T-helper 17 cell (primary cell): ENCODE data around the gene CEBPA. TPM values are rescaled to one million over a fixed set of nuclear protein-coding genes. Genes with fewer than 3 reads are reported as not detected.
"Not testable (repeated sequence)": the region's sequence is repeated elsewhere in the genome, so short reads cannot be mapped to it uniquely, and the experiment has no call there.

ENCODE experiments used
- ATAC-seq: fragments of 150-1000 bp; cut with Tn5 transposase; 2 replicates; pipeline ENCODE4 v1.10.0; 2021; ENCODE audit warnings: mild to moderate bottlenecking, moderate library complexity
- DNase-seq, 3 donors: peaks; one replicate each; pipeline versions ENCODE4 v3.0.0 to v3.0.0-alpha.2; 2020 to 2021
- H3K9me3 ChIP-seq: one replicate; pipeline ENCODE4 v1.7.0; 2013; ENCODE audit warnings: low read length, mild to moderate bottlenecking; ENCODE audit not compliant: control insufficient read depth, poor library complexity, severe bottlenecking
- H3K27ac Mint-ChIP-seq: one replicate; pipeline ENCODE4 v1.8.0; 2022; ENCODE audit warnings: mild to moderate bottlenecking, moderate library complexity, mixed read lengths
- H3K27me3 Mint-ChIP-seq: one replicate; pipeline ENCODE4 v1.8.0; 2022; ENCODE audit warnings: mixed read lengths
- H3K36me3 Mint-ChIP-seq: one replicate; pipeline ENCODE4 v1.8.0; 2022; ENCODE audit warnings: low read depth, mixed read lengths
- H3K4me1 Mint-ChIP-seq: one replicate; pipeline ENCODE4 v1.8.0; 2022; ENCODE audit warnings: mild to moderate bottlenecking, mixed read lengths
- H3K4me3 Mint-ChIP-seq: one replicate; pipeline ENCODE4 v1.8.0; 2022; ENCODE audit warnings: mild to moderate bottlenecking, moderate library complexity, mixed read lengths
- total RNA-seq, 4 donors: library from RNA in 2 of 4; stranded (reverse) in 2 of 4; gene quantifications; one replicate each; pipeline ENCODE4 v1.2.3 and lab custom pipeline; 2022 to 2026

Gene CEBPA
- total RNA-seq, 2 donors from 2014 or later = 2.2 to 2.4 TPM

DNA sequence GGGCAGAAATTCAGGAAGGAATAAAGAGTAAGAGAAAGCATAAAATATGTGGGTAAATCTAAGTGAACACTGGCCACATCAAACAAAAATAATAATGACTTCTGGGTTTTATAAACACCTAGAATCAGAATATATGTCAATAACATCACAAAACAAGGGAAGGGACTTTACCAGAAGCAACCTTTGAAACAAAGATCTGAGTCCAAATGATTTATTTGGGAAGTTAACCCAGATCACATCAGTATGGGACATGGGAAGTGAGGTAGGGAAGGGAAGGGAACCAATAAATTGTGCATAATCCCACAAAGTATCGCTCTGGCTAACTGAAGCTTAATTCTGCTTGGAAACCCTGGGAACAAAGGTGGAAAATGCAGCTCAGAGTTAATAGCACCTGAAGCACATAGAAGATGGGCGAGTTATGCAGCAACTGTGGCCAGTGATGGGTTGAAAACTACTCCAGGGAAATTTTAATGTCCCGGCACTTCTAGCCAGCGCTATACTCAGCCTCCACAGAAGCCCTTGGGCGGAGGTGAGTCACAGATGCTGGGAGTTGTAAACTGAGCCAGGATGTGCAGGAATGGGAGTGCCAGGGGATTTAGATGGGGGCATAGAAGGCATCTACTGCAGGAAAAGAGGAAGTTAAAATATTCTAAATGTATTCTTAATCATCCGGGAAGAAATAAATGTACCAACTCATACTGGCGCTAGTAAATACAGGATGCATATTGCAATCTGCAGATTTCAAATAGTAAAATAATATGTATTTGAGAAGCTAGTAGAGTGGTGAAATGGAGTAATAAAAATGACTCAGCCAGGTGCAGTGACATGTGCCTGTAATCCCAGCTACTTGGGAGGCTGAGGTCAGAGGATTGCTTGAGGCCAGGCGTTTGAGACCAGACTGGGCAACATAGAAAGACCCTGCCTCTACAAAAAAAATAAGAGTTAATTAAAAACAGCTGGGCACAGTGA lies 37.0 kb upstream of the CEBPA start:
- H3K4me3 Mint-ChIP-seq = no peak overlapping the region
- H3K36me3 Mint-ChIP-seq = peaks cover 6% of the 10 kb centered on the region
- H3K4me1 Mint-ChIP-seq = peaks cover under 1% of the 10 kb centered on the region
- H3K27ac Mint-ChIP-seq = no peak overlapping the region
- H3K9me3 ChIP-seq = no peaks in the 10 kb centered on the region
- H3K27me3 Mint-ChIP-seq = peaks cover 64% of the 10 kb centered on the region
- no peak for ATAC-seq
- DNase-seq = no peak

DNA sequence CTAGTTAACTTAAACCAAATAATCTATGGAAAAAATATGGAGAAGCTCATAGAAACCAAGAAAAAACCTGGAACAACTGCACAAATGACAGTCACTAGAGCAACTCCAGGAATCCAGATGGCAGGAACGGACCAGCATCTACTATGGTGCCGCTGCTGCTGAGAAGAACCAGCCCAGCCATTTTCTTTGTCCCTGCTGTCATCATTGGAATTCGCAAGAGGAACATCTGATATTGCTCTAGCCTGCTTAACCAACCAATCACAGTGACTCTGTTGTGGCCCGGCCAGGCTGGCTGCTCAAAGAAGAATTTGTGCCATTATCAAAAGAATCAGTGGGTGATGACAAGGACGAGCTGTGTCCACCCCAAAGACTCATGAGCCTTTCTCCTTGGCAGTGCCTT lies 33.1 kb upstream of the CEBPA start:
- H3K4me3 Mint-ChIP-seq = no peak overlapping the region
- ATAC-seq = no peak
- H3K9me3 ChIP-seq = no peaks in the 10 kb centered on the region
- H3K36me3 Mint-ChIP-seq = peaks cover 3% of the 10 kb centered on the region
- no peak overlapping the region for H3K27ac Mint-ChIP-seq
- DNase-seq = no peak
- H3K27me3 Mint-ChIP-seq = peaks cover 37% of the 10 kb centered on the region
- H3K4me1 Mint-ChIP-seq = peaks cover 4% of the 10 kb centered on the region

DNA sequence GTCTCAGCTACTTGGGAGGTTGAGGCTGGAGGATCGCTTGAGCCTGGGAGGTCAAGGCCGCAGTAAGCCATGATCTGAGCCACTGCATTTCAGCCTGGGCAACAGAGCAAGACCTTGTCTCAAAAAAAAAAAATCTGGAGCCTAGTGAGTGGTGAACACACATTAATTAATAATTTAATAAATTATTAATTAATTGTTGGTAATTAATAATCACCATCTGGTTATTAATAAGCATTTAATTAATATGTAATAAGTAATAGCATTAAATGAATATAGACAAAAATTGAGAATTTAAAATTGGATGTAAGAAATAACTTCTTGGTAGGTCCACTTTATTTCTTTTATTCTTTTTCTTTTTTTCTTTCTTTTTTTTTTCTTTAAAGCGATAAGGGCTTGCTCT lies 31.9 kb upstream of the CEBPA start:
- Mint-ChIP-seq H3K4me3 (no peak overlapping the region), H3K27me3 (peaks cover 37% of the 10 kb centered on the region), H3K36me3 (peaks cover 10% of the 10 kb centered on the region), H3K27ac (no peak overlapping the region), H3K4me1 (peaks cover 4% of the 10 kb centered on the region)
- DNase-seq = no peak
- no peaks in the 10 kb centered on the region for H3K9me3 ChIP-seq
- ATAC-seq = no peak

DNA sequence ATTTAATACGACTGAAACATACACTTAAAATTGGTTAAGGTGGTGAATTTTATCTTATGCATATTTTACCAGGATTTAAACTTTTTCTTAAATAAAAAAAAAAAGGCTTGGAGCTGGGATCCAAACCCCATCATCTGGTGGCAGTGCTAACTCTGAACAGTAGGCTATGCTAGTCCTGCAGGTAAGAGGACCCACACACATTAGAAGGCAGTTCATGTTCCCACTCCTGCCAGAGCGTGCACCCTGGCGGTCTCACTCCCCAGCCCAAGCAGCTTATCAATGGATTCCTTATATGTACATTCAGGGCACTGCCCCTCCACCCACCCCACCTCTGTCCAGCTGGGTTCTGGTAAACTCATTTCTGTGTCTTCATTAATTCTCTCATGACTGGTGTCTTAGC lies 31.3 kb upstream of the CEBPA start:
- Mint-ChIP-seq H3K27ac (no peak overlapping the region), H3K36me3 (peaks cover 13% of the 10 kb centered on the region), H3K27me3 (peaks cover 37% of the 10 kb centered on the region), H3K4me3 (no peak overlapping the region), H3K4me1 (peaks cover 4% of the 10 kb centered on the region)
- no peaks in the 10 kb centered on the region for H3K9me3 ChIP-seq
- ATAC-seq = no peak
- no peak for DNase-seq

DNA sequence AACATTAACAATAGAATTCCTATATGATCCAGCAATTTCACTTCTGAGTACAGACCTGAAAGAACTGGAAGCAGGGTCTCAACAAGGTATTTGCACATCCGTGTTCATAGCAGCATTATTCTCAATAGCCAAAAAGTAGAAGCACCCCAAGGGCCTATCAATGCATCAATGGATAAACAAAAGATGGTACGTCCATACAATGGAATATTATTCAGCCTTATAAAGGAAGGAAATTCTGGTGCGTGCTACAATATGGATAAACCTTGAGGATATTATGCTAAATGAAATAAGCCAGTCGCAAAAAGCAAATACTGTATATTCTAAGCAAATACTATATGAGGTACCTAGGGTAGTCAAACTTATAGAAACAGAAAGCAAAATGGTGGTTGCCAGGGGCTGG lies 30.8 kb upstream of the CEBPA start:
- peaks cover 16% of the 10 kb centered on the region for H3K36me3 Mint-ChIP-seq
- DNase-seq (no peak), ATAC-seq (no peak)
- H3K27me3 Mint-ChIP-seq = peaks cover 40% of the 10 kb centered on the region
- H3K27ac Mint-ChIP-seq = no peak overlapping the region
- H3K4me1 Mint-ChIP-seq = peaks cover 6% of the 10 kb centered on the region
- no peak overlapping the region for H3K4me3 Mint-ChIP-seq
- no peaks in the 10 kb centered on the region for H3K9me3 ChIP-seq

DNA sequence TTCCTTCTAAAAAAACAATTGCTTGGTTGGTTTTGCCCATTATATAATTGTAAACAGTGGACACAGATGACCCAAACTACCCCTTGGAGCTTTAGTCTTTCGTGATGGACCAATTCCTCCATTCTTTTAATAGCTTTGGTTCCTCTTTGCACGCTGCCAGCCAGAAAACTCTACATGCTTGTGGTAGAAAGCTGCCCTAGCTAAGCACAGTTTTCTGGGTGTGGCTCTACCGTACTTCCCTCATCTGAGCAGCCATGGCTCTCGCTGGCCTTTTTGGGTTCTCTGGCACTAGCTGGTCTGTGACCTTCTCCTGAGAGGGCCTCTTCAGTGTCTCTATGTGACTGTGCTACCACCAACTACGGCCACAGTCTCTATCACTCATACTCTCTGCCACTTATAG lies 29.9 kb upstream of the CEBPA start:
- Mint-ChIP-seq H3K36me3 (peaks cover 13% of the 10 kb centered on the region), H3K27ac (no peak overlapping the region)
- ATAC-seq = no peak

DNA sequence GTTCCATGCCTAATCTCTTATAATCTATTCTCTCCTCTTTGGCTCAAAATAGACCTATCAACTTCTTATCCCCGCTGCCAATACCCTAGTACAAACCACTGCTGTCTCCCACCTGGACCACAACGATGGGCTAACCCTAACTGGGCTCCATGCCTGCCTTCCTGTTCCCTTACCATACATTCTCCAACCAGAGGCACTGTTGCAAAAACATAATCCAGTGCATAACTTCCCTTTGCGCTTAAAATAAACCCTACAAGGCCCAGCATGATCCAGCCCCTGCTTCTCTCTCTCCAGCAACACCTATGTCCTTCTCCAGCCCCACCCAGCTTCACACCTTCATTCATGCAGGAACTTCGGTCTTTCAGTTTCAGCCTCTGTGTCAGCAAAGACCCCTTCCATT lies 27.4 kb upstream of the CEBPA start:
- Mint-ChIP-seq H3K27ac (no peak overlapping the region), H3K4me1 (peaks cover 6% of the 10 kb centered on the region), H3K36me3 (peaks cover 13% of the 10 kb centered on the region), H3K4me3 (no peak overlapping the region), H3K27me3 (peaks cover 35% of the 10 kb centered on the region)
- H3K9me3 ChIP-seq = no peaks in the 10 kb centered on the region
- DNase-seq (no peak), ATAC-seq (no peak)

More for the DNA sequence above, 29.9 kb upstream of the CEBPA start:
- DNase-seq = no peak
- Mint-ChIP-seq H3K4me1 (peaks cover 6% of the 10 kb centered on the region), H3K4me3 (no peak overlapping the region), H3K27me3 (peaks cover 40% of the 10 kb centered on the region)
- no peaks in the 10 kb centered on the region for H3K9me3 ChIP-seq

DNA sequence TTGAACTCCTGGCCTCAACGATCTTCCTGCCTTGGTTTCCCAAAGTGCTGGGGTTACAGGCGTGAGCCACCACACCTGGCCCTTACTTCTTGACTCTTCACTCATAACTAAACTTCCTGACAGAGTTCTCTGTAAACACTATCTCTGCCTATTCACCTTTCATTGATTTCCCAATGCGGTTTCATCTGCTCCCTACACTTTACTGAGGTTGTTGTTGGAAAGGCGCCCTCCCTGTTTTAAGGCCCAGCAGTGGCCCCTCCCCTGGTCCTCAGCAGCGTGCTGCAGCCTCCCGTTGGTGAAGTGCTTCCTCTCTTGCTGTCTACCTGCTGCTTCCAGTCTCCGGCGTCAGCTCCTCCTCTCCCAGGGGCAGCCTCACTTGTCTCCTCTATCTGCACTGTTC lies 26.7 kb upstream of the CEBPA start:
- H3K9me3 ChIP-seq = no peaks in the 10 kb centered on the region
- no peak overlapping the region for H3K27ac Mint-ChIP-seq
- peak overlapping the region; percentile 43 for H3K4me3 Mint-ChIP-seq
- DNase-seq (no peak), ATAC-seq (no peak)
- H3K27me3 Mint-ChIP-seq = peaks cover 35% of the 10 kb centered on the region
- peaks cover 6% of the 10 kb centered on the region for H3K4me1 Mint-ChIP-seq
- H3K36me3 Mint-ChIP-seq = peaks cover 13% of the 10 kb centered on the region

DNA sequence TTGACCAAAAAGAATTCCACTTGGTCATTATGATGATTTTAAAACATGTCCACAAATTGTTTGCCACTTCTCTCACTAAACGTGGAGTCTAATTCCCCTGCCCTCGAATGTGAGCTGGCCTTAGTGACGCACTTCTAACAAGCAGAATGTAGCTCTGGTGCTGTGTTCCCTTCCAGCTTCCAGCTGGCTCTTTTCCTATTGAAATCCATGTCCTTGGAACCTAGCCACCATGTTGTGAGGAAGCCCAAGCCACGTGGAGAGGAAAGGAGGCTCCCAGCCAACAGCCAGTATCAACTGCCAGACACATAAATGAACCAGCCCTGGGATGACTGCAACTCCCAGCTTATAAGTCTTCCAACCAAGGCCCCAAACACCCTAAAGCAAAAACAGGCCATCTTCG lies 23.6 kb upstream of the CEBPA start:
- no peaks in the 10 kb centered on the region for H3K9me3 ChIP-seq
- Mint-ChIP-seq H3K4me3 (no peak overlapping the region), H3K27me3 (peaks cover 24% of the 10 kb centered on the region), H3K27ac (no peak overlapping the region), H3K4me1 (peaks cover 2% of the 10 kb centered on the region), H3K36me3 (peaks cover 13% of the 10 kb centered on the region)
- no peak for ATAC-seq
- DNase-seq = no peak

DNA sequence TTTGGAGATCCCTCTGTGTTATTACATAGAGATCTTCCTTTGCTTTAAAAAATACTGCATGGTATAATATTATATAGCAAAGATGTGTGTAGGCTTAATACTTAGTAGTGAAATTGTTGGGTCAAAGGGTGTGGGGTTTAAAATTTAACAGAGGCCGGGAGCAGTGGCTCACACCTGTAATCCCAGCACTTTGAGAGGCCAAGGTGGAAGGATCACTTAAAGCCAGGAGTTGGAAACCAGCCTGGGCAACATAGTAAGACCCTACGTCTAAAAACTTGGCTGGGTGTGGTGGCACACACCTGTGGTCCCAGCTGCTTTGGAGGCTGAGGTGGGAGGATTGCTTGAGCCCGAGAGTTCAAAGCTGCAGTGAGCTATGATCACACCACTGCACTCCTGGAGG lies 22.3 kb upstream of the CEBPA start:
- peaks cover 14% of the 10 kb centered on the region for H3K27me3 Mint-ChIP-seq
- DNase-seq = no peak
- peaks cover 9% of the 10 kb centered on the region for H3K36me3 Mint-ChIP-seq
- H3K4me1 Mint-ChIP-seq = peaks cover 2% of the 10 kb centered on the region
- no peaks in the 10 kb centered on the region for H3K9me3 ChIP-seq
- no peak overlapping the region for H3K4me3 Mint-ChIP-seq
- ATAC-seq = no peak
- H3K27ac Mint-ChIP-seq = no peak overlapping the region

DNA sequence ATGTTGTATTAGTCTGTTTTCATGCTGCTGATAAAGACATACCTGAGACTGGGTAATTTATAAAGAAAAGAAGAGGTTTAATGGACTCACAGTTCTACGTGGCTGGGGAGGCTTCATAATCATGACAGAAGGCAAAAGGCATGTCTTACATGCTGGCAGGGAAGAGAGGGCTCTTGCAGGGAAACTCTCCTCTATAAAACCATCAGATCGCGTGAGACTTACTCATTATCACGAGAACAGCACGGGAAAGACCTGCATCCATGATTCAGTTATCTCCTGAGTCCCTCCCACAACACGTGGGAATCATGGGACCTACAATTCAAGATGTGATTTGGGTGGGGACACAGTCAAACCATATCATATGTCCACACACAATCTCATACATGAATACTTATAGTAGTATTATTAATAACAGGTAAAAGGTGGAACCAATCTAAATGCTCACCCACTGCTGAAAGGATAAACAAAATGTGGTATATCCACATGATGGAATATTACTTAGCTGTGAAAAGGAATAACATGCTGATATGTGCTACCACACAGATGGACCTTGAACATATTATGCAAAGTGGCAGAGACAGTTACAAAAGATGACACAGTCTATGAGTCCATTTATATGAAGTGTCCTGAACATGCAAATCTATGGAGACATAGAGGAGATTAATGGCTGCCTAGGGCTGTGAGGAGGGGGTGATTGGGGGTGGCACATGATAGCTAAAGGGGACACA lies 20.9 kb upstream of the CEBPA start:
- ATAC-seq (no peak), DNase-seq (no peak)
- no peaks in the 10 kb centered on the region for H3K4me1 Mint-ChIP-seq
- H3K27me3 Mint-ChIP-seq = peaks cover under 1% of the 10 kb centered on the region
- no peaks in the 10 kb centered on the region for H3K9me3 ChIP-seq
- peaks cover 2% of the 10 kb centered on the region for H3K36me3 Mint-ChIP-seq
- no peak overlapping the region for H3K27ac Mint-ChIP-seq
- no peak overlapping the region for H3K4me3 Mint-ChIP-seq

DNA sequence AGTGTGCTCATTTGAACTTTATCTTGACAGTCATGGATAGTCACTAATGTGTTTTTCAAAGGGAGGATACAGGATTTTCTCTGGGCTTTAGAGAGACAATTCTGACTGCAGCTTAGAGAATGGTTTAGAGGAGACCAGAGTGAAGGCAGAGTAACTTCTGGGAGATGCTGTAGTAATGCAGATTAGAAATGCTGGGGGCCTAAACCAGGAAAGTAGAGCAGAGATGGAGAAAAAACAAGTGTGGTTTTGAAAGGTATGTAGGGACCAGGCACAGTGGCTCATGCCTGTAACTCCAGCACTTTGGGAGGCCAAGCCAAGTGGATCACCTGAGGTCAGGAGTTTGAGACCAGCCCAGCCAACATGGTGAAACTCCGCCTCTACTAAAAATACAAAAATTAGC lies 18.3 kb upstream of the CEBPA start:
- no peaks in the 10 kb centered on the region for H3K9me3 ChIP-seq
- ATAC-seq (no peak), DNase-seq (no peak)
- H3K27me3 Mint-ChIP-seq = peaks cover 11% of the 10 kb centered on the region
- peaks cover 2% of the 10 kb centered on the region for H3K36me3 Mint-ChIP-seq
- no peak overlapping the region for H3K4me3 Mint-ChIP-seq
- H3K27ac Mint-ChIP-seq = no peak overlapping the region
- no peaks in the 10 kb centered on the region for H3K4me1 Mint-ChIP-seq

DNA sequence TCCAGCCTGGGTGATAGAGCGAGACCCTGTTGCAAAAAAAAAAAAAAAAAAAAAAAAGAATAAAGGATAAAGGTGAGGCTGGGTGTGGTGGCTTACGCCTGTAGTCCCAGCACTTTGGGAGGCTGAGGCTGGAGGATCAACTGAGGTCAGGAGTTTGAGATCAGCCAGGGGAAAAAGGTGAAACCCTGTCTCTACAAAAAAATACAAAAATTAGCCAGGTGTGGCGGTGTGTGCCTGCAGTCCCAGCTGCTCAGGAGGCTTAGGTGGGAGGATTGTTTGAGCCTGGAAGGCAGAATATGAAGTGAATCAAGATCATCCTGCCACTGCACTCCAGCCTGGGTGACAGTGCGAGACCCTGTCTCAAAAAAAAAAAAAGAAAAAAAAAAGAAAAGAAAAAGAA lies 15.7 kb upstream of the CEBPA start:
- ATAC-seq, H3K36me3 Mint-ChIP-seq, H3K4me3 Mint-ChIP-seq, DNase-seq, H3K27ac Mint-ChIP-seq, H3K9me3 ChIP-seq, H3K4me1 Mint-ChIP-seq: not testable (repeated sequence)
- H3K27me3 Mint-ChIP-seq = peaks cover 14% of the 10 kb centered on the region
